ENCODE measurements around the gene CHMP2A.
A peak's percentile ranks its signal among the peaks of the same experiment; 100 is the strongest.

Gene CHMP2A

GRCh38 chr19:58569943-58570670, 15.2 kb upstream of the CHMP2A start:
- no peak for DNase-seq (ENCODE audit: low read depth in 2 of 2)

GRCh38 chr19:58569191-58569942, 14.5 kb upstream of the CHMP2A start:
- DNase-seq (ENCODE audit: low read depth in 2 of 2): no peak

GRCh38 chr19:58568453-58569130, 13.7 kb upstream of the CHMP2A start:
- no peak for DNase-seq (ENCODE audit: low read depth in 2 of 2)

GRCh38 chr19:58566989-58567388, 12.1 kb upstream of the CHMP2A start:
- DNase-seq (ENCODE audit: low read depth in 2 of 2): no peak

GRCh38 chr19:58563823-58564222, 8.9 kb upstream of the CHMP2A start:
- DNase-seq (ENCODE audit: low read depth in 2 of 2): no peak

- no peak for DNase-seq (ENCODE audit: low read depth in 2 of 2)
These were observed 8.2 kb upstream of the CHMP2A start for GRCh38 chr19:58563034-58563573.

- DNase-seq (ENCODE audit: low read depth in 2 of 2): no peak
These were observed 7.5 kb upstream of the CHMP2A start for GRCh38 chr19:58562122-58563033.

GRCh38 chr19:58561373-58562121, 6.6 kb upstream of the CHMP2A start:
- no peak for DNase-seq (ENCODE audit: low read depth in 2 of 2)

- no peak for DNase-seq (ENCODE audit: low read depth in 2 of 2)
These were observed 6.0 kb upstream of the CHMP2A start for GRCh38 chr19:58560921-58561320.

GRCh38 chr19:58560007-58560887, 5.3 kb upstream of the CHMP2A start:
- DNase-seq (ENCODE audit: low read depth in 2 of 2): no peak

GRCh38 chr19:58559275-58560006, 4.5 kb upstream of the CHMP2A start:
- no peak for DNase-seq (ENCODE audit: low read depth in 2 of 2)

GRCh38 chr19:58558623-58559274, 3.8 kb upstream of the CHMP2A start:
- DNase-seq (ENCODE audit: low read depth in 2 of 2): peak; percentile 99

- no peak for DNase-seq (ENCODE audit: low read depth in 2 of 2)
These were observed 3.2 kb upstream of the CHMP2A start, which contains the start of gene UBE2M for GRCh38 chr19:58558066-58558622. Gene UBE2M (minus strand): TSS chr19:58558611. CDS start chr19:58558381, 230 bp downstream.

- DNase-seq (ENCODE audit: low read depth in 2 of 2): no peak
These were observed 2.5 kb upstream of the CHMP2A start for GRCh38 chr19:58557221-58558065.

GRCh38 chr19:58556622-58557220, 1.8 kb upstream of the CHMP2A start:
- DNase-seq (ENCODE audit: low read depth in 2 of 2): no peak

GRCh38 chr19:58555920-58556621, 1.2 kb upstream of the CHMP2A start:
- no peak for DNase-seq (ENCODE audit: low read depth in 2 of 2)

Measured in stimulated activated CD8-positive, alpha-beta memory T cell treated with anti-CD3 and anti-CD28 coated beads, Interleukin-7, amount 100 ng/mL, for 1 hour (primary cell).